ENCODE data around the gene LPCAT1.

DNA sequence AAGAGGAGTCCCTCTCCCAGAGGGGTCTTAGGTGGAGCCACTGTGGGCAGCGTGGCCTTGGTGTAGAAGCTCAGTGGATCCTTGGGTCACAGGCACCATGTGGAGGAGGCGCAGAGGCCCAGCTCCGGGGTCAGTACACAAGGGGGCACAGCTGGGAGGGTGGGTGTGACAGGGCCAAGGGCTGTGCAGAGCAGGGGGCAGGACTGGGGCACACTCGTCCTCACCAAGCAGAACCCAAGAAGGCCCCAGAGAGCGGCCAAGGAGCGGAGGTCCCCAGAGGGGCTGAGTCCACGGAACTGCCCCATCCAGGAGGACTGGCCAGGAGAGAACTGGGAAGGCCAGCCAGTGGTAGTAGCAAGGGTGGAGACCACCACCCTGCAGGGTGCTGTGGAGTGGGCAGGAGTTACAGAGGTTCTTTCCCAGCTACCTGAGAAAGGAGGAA, 2.5 kb upstream of the LPCAT1 start:
- TF ChIP-seq POLR2A (IDR thresholded peaks at IDR 0.05; ENCODE audit: low read depth, low read length) = no peak
- no peak for TF ChIP-seq POLR2AphosphoS5 (IDR thresholded peaks at IDR 0.05; ENCODE audit: low read depth, low read length)
- TF ChIP-seq TAF1 (IDR thresholded peaks at IDR 0.05; ENCODE audit: borderline replicate concordance, low read depth, low read length) = no peak
